HG03280 (cell line): ENCODE results near the gene POLR2J3.
"Not testable (repeated sequence)": the region's sequence is repeated elsewhere in the genome, so short reads cannot be mapped to it uniquely, and the experiment has no call there.

Experiments
- ATAC-seq: cut with Tn5 transposase; IDR thresholded peaks from one replicate; pipeline ENCODE4 v1.9.1; 2021; ENCODE audit warnings: mild to moderate bottlenecking, moderate library complexity; ENCODE audit not compliant: unreplicated experiment

POLR2J3 gene

GRCh38 chr7:102589857-102590256, 17.5 kb upstream of the POLR2J3 start:
- peak; percentile 41 for ATAC-seq

- ATAC-seq, result not testable (repeated sequence)
These were observed 11.1 kb upstream of the POLR2J3 start for GRCh38 chr7:102583495-102583894.

GRCh38 chr7:102581722-102582121, 9.3 kb upstream of the POLR2J3 start:
- not testable (repeated sequence) for ATAC-seq

GRCh38 chr7:102578486-102578885, 6.1 kb upstream of the POLR2J3 start:
- ATAC-seq, result not testable (repeated sequence)

- ATAC-seq, result not testable (repeated sequence)
These were observed 5.2 kb upstream of the POLR2J3 start for GRCh38 chr7:102577315-102578240.

- not testable (repeated sequence) for ATAC-seq
These were observed 4.0 kb upstream of the POLR2J3 start for GRCh38 chr7:102576363-102576762.

- ATAC-seq, result not testable (repeated sequence)
These were observed 2.2 kb upstream of the POLR2J3 start for GRCh38 chr7:102574607-102575006.

- not testable (repeated sequence) for ATAC-seq
These were observed 3.8 kb downstream of the POLR2J3 start for GRCh38 chr7:102568620-102569019.

- not testable (repeated sequence) for ATAC-seq
These were observed 21.5 kb downstream of the POLR2J3 start, which contains the start of gene SPDYE2 for GRCh38 chr7:102550808-102551422. TSS of gene SPDYE2 (plus strand) at chr7:102551226. CDS start at chr7:102553256, 2,030 bp downstream.

GRCh38 chr7:102546353-102546752, 26.0 kb downstream of the POLR2J3 start:
- ATAC-seq, result peak; percentile 65

- ATAC-seq, result not testable (repeated sequence)
These were observed 27.1 kb downstream of the POLR2J3 start for GRCh38 chr7:102545288-102545687.

GRCh38 chr7:102544372-102544771, 28.0 kb downstream of the POLR2J3 start:
- not testable (repeated sequence) for ATAC-seq

- ATAC-seq, result not testable (repeated sequence)
These were observed 28.8 kb downstream of the POLR2J3 start, which contains the start of gene UPK3BL2 for GRCh38 chr7:102543596-102543995. TSS of gene UPK3BL2 (minus strand) at chr7:102543696. CDS start at chr7:102543636, 60 bp downstream.

GRCh38 chr7:102542771-102543170, 29.6 kb downstream of the POLR2J3 start:
- not testable (repeated sequence) for ATAC-seq

GRCh38 chr7:102542083-102542482, 30.3 kb downstream of the POLR2J3 start:
- ATAC-seq, result not testable (repeated sequence)

- ATAC-seq, result not testable (repeated sequence)
These were observed 31.8 kb downstream of the POLR2J3 start for GRCh38 chr7:102540604-102541003.

- ATAC-seq, result not testable (repeated sequence)
These were observed 37.2 kb downstream of the POLR2J3 start for GRCh38 chr7:102535062-102535615.

- not testable (repeated sequence) for ATAC-seq
These were observed 40.3 kb downstream of the POLR2J3 start for GRCh38 chr7:102532127-102532526.

- ATAC-seq, result not testable (repeated sequence)
These were observed 40.8 kb downstream of the POLR2J3 start for GRCh38 chr7:102531583-102531982.

GRCh38 chr7:102527822-102528793, 44.3 kb downstream of the POLR2J3 start:
- ATAC-seq, result not testable (repeated sequence)
